Measurements from ENCODE around the gene PRLR.

GRCh38 chr5:35009019-35009418 lies 221.3 kb downstream of the PRLR start:
- TF ChIP-seq MAX (IDR thresholded peaks at IDR 0.05; ENCODE audit: low read depth, low read length) (no peak), CTCF (IDR thresholded peaks at IDR 0.05; ENCODE audit: low read depth, low read length) (no peak), POLR2A (IDR thresholded peaks at IDR 0.05; ENCODE audit: extremely low read depth, insufficient read length) (no peak)

All from NB4 (cell line).